HEK293 (cell line): ENCODE measurements around the gene GBX1.

Source experiments
- CTCF ChIP-seq: fragments of 450-650 bp; formaldehyde crosslinking; IDR thresholded peaks from 2 replicates; pipeline ENCODE4 v1.5.1; 2016; ENCODE audit warnings: missing biosample characterization, missing genetic modification characterization
- GLIS2 ChIP-seq: fragments of 450-650 bp; formaldehyde crosslinking; IDR thresholded peaks from 2 replicates; pipeline ENCODE4 v1.5.1; 2016; ENCODE audit warnings: missing biosample characterization, missing genetic modification characterization
- INSM2 ChIP-seq: fragments of 450-650 bp; formaldehyde crosslinking; IDR thresholded peaks from 2 replicates; pipeline ENCODE4 v1.5.1; 2016; ENCODE audit warnings: missing biosample characterization, missing genetic modification characterization
- REST ChIP-seq: fragments of 450-650 bp; formaldehyde crosslinking; IDR thresholded peaks from 2 replicates; pipeline ENCODE4 v1.5.1; 2016; ENCODE audit warnings: missing biosample characterization, missing genetic modification characterization
- SP2 ChIP-seq: fragments of 450-650 bp; formaldehyde crosslinking; IDR thresholded peaks from 2 replicates; pipeline ENCODE4 v1.5.1; 2016; ENCODE audit warnings: missing biosample characterization, missing genetic modification characterization
- YY1 ChIP-seq: fragments of 450-650 bp; formaldehyde crosslinking; IDR thresholded peaks from 2 replicates; pipeline ENCODE4 v1.5.1; 2018; ENCODE audit warnings: missing biosample characterization, missing genetic modification characterization
- ZNF169 ChIP-seq: fragments of 450-650 bp; formaldehyde crosslinking; IDR thresholded peaks from 2 replicates; pipeline ENCODE4 v1.5.1; 2016; ENCODE audit warnings: missing biosample characterization, missing genetic modification characterization
- ZNF24 ChIP-seq: fragments of 450-650 bp; formaldehyde crosslinking; IDR thresholded peaks from 2 replicates; pipeline ENCODE4 v1.5.1; 2016; ENCODE audit warnings: missing biosample characterization, missing genetic modification characterization
- ZNF433 ChIP-seq: fragments of 450-650 bp; formaldehyde crosslinking; IDR thresholded peaks from 2 replicates; pipeline ENCODE4 v1.5.1; 2016; ENCODE audit warnings: missing biosample characterization, missing genetic modification characterization, low read depth
- ZNF624 ChIP-seq: fragments of 450-650 bp; formaldehyde crosslinking; IDR thresholded peaks from 2 replicates; pipeline ENCODE4 v1.5.1; 2017; ENCODE audit warnings: missing biosample characterization, missing genetic modification characterization
- ZNF639 ChIP-seq: fragments of 450-650 bp; formaldehyde crosslinking; IDR thresholded peaks from 2 replicates; pipeline ENCODE4 v1.5.1; 2016; ENCODE audit warnings: missing biosample characterization, missing genetic modification characterization
- ZNF670 ChIP-seq: fragments of 450-650 bp; formaldehyde crosslinking; IDR thresholded peaks from 2 replicates; pipeline ENCODE4 v1.5.1; 2016; ENCODE audit warnings: missing biosample characterization, missing genetic modification characterization, low read depth
- ZSCAN23 ChIP-seq: fragments of 450-650 bp; formaldehyde crosslinking; IDR thresholded peaks from 2 replicates; pipeline ENCODE4 v1.5.1; 2016; ENCODE audit warnings: missing biosample characterization, missing genetic modification characterization

- no peak for TF ChIP-seq CTCF (tag by site-specific recombination)
- no peak for TF ChIP-seq YY1 (tag by site-specific recombination)
- TF ChIP-seq ZNF670 (tag by site-specific recombination): no peak
- TF ChIP-seq INSM2 (tag by site-specific recombination): no peak
- TF ChIP-seq REST: no peak
- no peak for TF ChIP-seq ZNF169 (tag by site-specific recombination)
- TF ChIP-seq GLIS2 (tag by site-specific recombination): no peak
- TF ChIP-seq ZNF433: no peak
- TF ChIP-seq ZNF639 (tag by site-specific recombination): no peak
- no peak for TF ChIP-seq ZNF624 (tag by site-specific recombination)
- TF ChIP-seq ZSCAN23 (tag by site-specific recombination): no peak
- no peak for TF ChIP-seq SP2 (tag by site-specific recombination)
- no peak for TF ChIP-seq ZNF24 (tag by site-specific recombination)
Measured at GRCh38 chr7:151204383-151205032, 37.0 kb upstream of the GBX1 start.
